GM19238 (cell line): ENCODE measurements around the gene CUX1.
"Not testable (repeated sequence)": the region's sequence is repeated elsewhere in the genome, so short reads cannot be mapped to it uniquely, and the experiment has no call there.

Experiments used
- DNase-seq: peaks from one replicate; pipeline ENCODE4 v3.0.0; 2011; ENCODE audit warnings: low spot score; ENCODE audit not compliant: insufficient read length

CUX1 gene

GRCh38 chr7:102325106-102325505 lies 507.7 kb downstream of the CUX1 start:
- not testable (repeated sequence) for DNase-seq

- no peak for DNase-seq
Observed at GRCh38 chr7:102326157-102326889, 508.9 kb downstream of the CUX1 start.

GRCh38 chr7:102327183-102327582 lies 509.8 kb downstream of the CUX1 start:
- not testable (repeated sequence) for DNase-seq

GRCh38 chr7:102328863-102329262 lies 511.4 kb downstream of the CUX1 start:
- not testable (repeated sequence) for DNase-seq

GRCh38 chr7:102329366-102329765 lies 511.9 kb downstream of the CUX1 start:
- not testable (repeated sequence) for DNase-seq

GRCh38 chr7:102330666-102331460 lies 513.4 kb downstream of the CUX1 start:
- DNase-seq = not testable (repeated sequence)
